ENCODE results near the gene TMOD4.
A peak's percentile ranks its signal among the peaks of the same experiment; 100 is the strongest.

Gene TMOD4

GRCh38 chr1:151133018-151133806 lies 42.6 kb downstream of the TMOD4 start:
- TF ChIP-seq CTCF (IDR thresholded peaks at IDR 0.05): no peak
- Histone ChIP-seq H3K4me1 (peaks cover 0 to 14% (median 4%) of the 10 kb centered on the region in 4 donors), H3K4me3 (no peak overlapping the region), H3K9me3 (no peaks in the 10 kb centered on the region), H3K36me3 (peaks cover 0 to 42% (median 5%) of the 10 kb centered on the region in 3 donors), H3K27ac (no peak overlapping the region), H3K27me3 (no peaks in the 10 kb centered on the region)
- intact Hi-C loops (cut with DNase I; ENCODE audit: low total_unique reads): no loop called here
- peak in 1 of 2 donors; percentile 65 for DNase-seq

GRCh38 chr1:151132335-151133017 lies 43.3 kb downstream of the TMOD4 start:
- Histone ChIP-seq H3K36me3 (peaks cover 0 to 35% (median 5%) of the 10 kb centered on the region in 3 donors), H3K4me1 (peaks cover 0 to 14% (median 4%) of the 10 kb centered on the region in 4 donors), H3K9me3 (no peaks in the 10 kb centered on the region), H3K27me3 (no peaks in the 10 kb centered on the region), H3K27ac (peak overlapping the region; percentile 57 to 64), H3K4me3 (peak overlapping the region; percentile 40 to 54)
- TF ChIP-seq CTCF (IDR thresholded peaks at IDR 0.05): no peak
- intact Hi-C loops (cut with DNase I; ENCODE audit: low total_unique reads): no loop called here
- peak in 1 of 2 donors; percentile 66 for DNase-seq

- Histone ChIP-seq H3K4me3 (peak overlapping the region; percentile 40 to 54), H3K27ac (peak overlapping the region; percentile 57 to 64), H3K4me1 (peaks cover 0 to 14% (median 4%) of the 10 kb centered on the region in 4 donors), H3K27me3 (no peaks in the 10 kb centered on the region), H3K9me3 (no peaks in the 10 kb centered on the region), H3K36me3 (peaks cover 0 to 29% (median 5%) of the 10 kb centered on the region in 3 donors)
- peak in 1 of 2 donors; percentile 70 for DNase-seq
- intact Hi-C loops (cut with DNase I; ENCODE audit: low total_unique reads): no loop called here
- TF ChIP-seq CTCF (IDR thresholded peaks at IDR 0.05): no peak
These were observed 44.0 kb downstream of the TMOD4 start for GRCh38 chr1:151131701-151132334.

GRCh38 chr1:151130987-151131586 lies 44.7 kb downstream of the TMOD4 start:
- peak in 1 of 2 experiments; percentile 4 for TF ChIP-seq CTCF (IDR thresholded peaks at IDR 0.05)
- Histone ChIP-seq H3K4me1 (peaks cover 0 to 14% (median 4%) of the 10 kb centered on the region in 4 donors), H3K27ac (peak overlapping the region; percentile 57 to 64), H3K4me3 (peak overlapping the region; percentile 40 to 54), H3K27me3 (no peaks in the 10 kb centered on the region), H3K9me3 (no peaks in the 10 kb centered on the region), H3K36me3 (peaks cover 0 to 22% (median 0%) of the 10 kb centered on the region in 3 donors)
- intact Hi-C loops (cut with DNase I; ENCODE audit: low total_unique reads): no loop called here
- peak; percentile 84 to 92 for DNase-seq

GRCh38 chr1:151128800-151129199 lies 47.0 kb downstream of the TMOD4 start:
- Histone ChIP-seq H3K27ac (no peak overlapping the region), H3K4me1 (peaks cover 0 to 14% (median 4%) of the 10 kb centered on the region in 4 donors), H3K4me3 (no peak overlapping the region), H3K36me3 (peaks cover 0 to 6% (median 0%) of the 10 kb centered on the region in 3 donors), H3K27me3 (no peaks in the 10 kb centered on the region), H3K9me3 (no peaks in the 10 kb centered on the region)
- intact Hi-C loops (cut with DNase I; ENCODE audit: low total_unique reads): no loop called here
- TF ChIP-seq CTCF (IDR thresholded peaks at IDR 0.05): no peak
- DNase-seq: peak in 1 of 2 donors; percentile 33
